Prostate gland (tissue), 2 donors: ENCODE results near the gene AATK. TPM values are rescaled to one million over a fixed set of nuclear protein-coding genes. Genes with fewer than 3 reads are reported as not detected.

Experiments
- DNase-seq: peaks from one replicate; pipeline ENCODE4 v3.0.0-alpha.2; 2019; ENCODE audit warnings: low spot score
- H3K27ac ChIP-seq, 2 donors: fragments of 200-600 bp; sonication (generic); 2 replicates each; pipeline ENCODE4 v1.5.1; 2017 to 2019
- H3K27me3 ChIP-seq: fragments of 200-600 bp; sonication (generic); replicated peaks from 2 replicates; pipeline ENCODE4 v1.5.1; 2019; ENCODE audit not compliant: insufficient read depth
- H3K36me3 ChIP-seq, 2 donors: fragments of 200-600 bp; sonication (generic); 1 replicate in 1 of 2; 2 replicates in 1 of 2; pipeline versions ENCODE4 v1.5.1 to v1.8.1; 2017 to 2019
- H3K4me1 ChIP-seq: fragments of 200-600 bp; sonication (generic); replicated peaks from 2 replicates; pipeline ENCODE4 v1.5.1; 2019
- H3K4me3 ChIP-seq, 2 donors: fragments of 200-600 bp; sonication (generic); 2 replicates each; pipeline ENCODE4 v1.5.1; 2017 to 2019
- H3K9me3 ChIP-seq: fragments of 200-600 bp; sonication (generic); 2 replicates; pipeline ENCODE4 v1.5.1; 2017
- POLR2A ChIP-seq: fragments of 450-650 bp; IDR thresholded peaks from one replicate; pipeline ENCODE4 v1.6.1; 2016; ENCODE audit warnings: antibody characterized with exemption, mild to moderate bottlenecking
- POLR2AphosphoS5 ChIP-seq: sonication (generic); formaldehyde crosslinking; IDR thresholded peaks from one replicate; pipeline ENCODE4 v1.6.1; 2017; ENCODE audit warnings: antibody characterized with exemption
- WGBS: methylation state at CpG from one replicate; pipeline ENCODE4 v1.1.5; 2018; 5-methylcytosine and 5-hydroxymethylcytosine counted together
- intact Hi-C: fragments of 100-400 bp; cut with DNase I; formaldehyde crosslinking; loops from one replicate; pipeline ENCODE4 v1.14.2; 2022
- total RNA-seq, 2 donors: library from RNA; depleted of rRNA; stranded (reverse); fragments of >200 nt; gene quantifications; one replicate each; pipeline ENCODE4 v1.1.0, GENCODE V29; 2016
- TF ChIP-seq, protein P1 (sequence below), 4 experiments: fragments of 200-600 bp in 2 of 4; fragments of 450-650 bp in 2 of 4; sonication (generic) in 2 of 4; IDR thresholded peaks; 1 replicate in 3 of 4; 2 replicates in 1 of 4; pipeline ENCODE4 v1.5.1; 2016 to 2019; ENCODE audit warnings: antibody characterized with exemption in 4 of 4, mild to moderate bottlenecking in 2 of 4, moderate library complexity in 2 of 4

AATK gene
- total RNA-seq, 2 donors from 2014 or later = 5.2 to 6.6 TPM

GRCh38 chr17:81119223-81120148, 46.5 kb downstream of the AATK start:
- no peaks in the 10 kb centered on the region for H3K4me1 ChIP-seq
- WGBS = 42% methylated on average over 55 of the region's 89 CpGs
- peak; percentile 41 for TF ChIP-seq POLR2AphosphoS5
- TF ChIP-seq, protein P1, sequence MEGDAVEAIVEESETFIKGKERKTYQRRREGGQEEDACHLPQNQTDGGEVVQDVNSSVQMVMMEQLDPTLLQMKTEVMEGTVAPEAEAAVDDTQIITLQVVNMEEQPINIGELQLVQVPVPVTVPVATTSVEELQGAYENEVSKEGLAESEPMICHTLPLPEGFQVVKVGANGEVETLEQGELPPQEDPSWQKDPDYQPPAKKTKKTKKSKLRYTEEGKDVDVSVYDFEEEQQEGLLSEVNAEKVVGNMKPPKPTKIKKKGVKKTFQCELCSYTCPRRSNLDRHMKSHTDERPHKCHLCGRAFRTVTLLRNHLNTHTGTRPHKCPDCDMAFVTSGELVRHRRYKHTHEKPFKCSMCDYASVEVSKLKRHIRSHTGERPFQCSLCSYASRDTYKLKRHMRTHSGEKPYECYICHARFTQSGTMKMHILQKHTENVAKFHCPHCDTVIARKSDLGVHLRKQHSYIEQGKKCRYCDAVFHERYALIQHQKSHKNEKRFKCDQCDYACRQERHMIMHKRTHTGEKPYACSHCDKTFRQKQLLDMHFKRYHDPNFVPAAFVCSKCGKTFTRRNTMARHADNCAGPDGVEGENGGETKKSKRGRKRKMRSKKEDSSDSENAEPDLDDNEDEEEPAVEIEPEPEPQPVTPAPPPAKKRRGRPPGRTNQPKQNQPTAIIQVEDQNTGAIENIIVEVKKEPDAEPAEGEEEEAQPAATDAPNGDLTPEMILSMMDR (IDR thresholded peaks at IDR 0.05) = peak in 2 of 4 experiments; percentile 6 to 31
- TF ChIP-seq POLR2A = no peak
- H3K27me3 ChIP-seq = no peaks in the 10 kb centered on the region
- peak overlapping the region; percentile 33 to 51 for H3K27ac ChIP-seq
- no peaks in the 10 kb centered on the region for H3K9me3 ChIP-seq
- peak overlapping the region; percentile 21 to 24 for H3K4me3 ChIP-seq
- H3K36me3 ChIP-seq = peaks cover 3 to 5% of the 10 kb centered on the region in 2 donors
- intact Hi-C loops = no loop called here
- DNase-seq = peak; percentile 84

- no peak for DNase-seq
- Histone ChIP-seq H3K4me1 (no peaks in the 10 kb centered on the region), H3K36me3 (peaks cover 3 to 5% of the 10 kb centered on the region in 2 donors), H3K27me3 (no peaks in the 10 kb centered on the region), H3K9me3 (no peaks in the 10 kb centered on the region), H3K27ac (peak overlapping the region; percentile 27 to 33), H3K4me3 (no peak overlapping the region)
- WGBS = 53% methylated on average over 22 of the region's 24 CpGs
- TF ChIP-seq, protein P1 (IDR thresholded peaks at IDR 0.05) = no peak
- TF ChIP-seq POLR2AphosphoS5 (no peak), POLR2A (no peak)
- intact Hi-C loops = no loop called here
Observed at GRCh38 chr17:81118308-81119221, 47.5 kb downstream of the AATK start.

DNA sequence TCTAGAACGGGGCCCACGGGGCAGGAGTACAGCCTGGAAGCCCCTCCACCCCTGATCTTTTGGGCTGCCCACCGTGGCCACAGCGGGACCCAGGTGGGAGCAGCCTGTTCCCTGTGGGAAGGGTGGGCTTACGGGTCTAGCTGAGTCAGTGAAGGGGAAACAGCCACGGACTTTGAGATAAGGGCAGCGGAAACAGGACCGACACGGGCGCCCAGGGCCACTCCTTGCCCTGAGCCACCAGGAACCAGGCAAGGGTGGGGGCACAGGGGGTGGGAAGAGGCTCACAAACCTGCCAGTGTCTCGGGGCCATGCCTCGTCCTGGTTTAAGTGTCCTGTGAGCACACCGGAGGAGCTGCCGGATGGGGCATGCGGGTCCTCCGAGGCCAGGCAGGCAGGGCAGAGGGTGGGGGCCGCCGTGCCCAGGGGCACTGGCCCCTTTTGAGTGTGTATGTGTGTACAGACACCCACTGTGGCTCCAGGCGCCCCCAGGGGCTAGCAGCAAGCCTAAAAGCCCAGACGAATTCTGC, 48.3 kb downstream of the AATK start:
- no peak for TF ChIP-seq POLR2A
- TF ChIP-seq POLR2AphosphoS5 = no peak
- TF ChIP-seq, protein P1 (IDR thresholded peaks at IDR 0.05) = no peak
- no peaks in the 10 kb centered on the region for H3K4me1 ChIP-seq
- H3K36me3 ChIP-seq = peaks cover 3 to 5% of the 10 kb centered on the region in 2 donors
- no peaks in the 10 kb centered on the region for H3K27me3 ChIP-seq
- H3K4me3 ChIP-seq = no peak overlapping the region
- DNase-seq = no peak
- no peak overlapping the region for H3K27ac ChIP-seq
- 71% methylated on average over 13 of the region's 20 CpGs for WGBS
- intact Hi-C loops = no loop called here
- H3K9me3 ChIP-seq = no peaks in the 10 kb centered on the region

DNA sequence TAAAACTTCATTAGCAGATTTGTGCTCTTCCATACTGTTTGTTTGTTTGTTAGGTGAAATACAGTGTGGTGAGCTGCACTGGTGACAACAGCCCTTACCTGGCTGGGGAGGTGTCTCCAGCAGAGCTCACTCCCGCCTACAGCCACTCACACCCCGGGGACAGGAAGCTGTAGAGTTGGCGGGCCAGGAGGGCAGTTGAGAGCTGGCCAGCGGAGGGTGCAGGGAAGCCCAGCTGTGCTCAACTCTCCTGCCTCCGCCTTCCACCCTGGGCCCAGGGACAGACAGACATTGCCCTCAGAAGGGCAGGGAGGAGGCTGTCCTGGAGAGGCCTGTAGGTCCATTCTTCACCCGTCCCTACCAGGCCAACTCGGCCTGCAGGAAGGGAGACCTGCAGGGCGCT, 49.3 kb downstream of the AATK start:
- Histone ChIP-seq H3K4me1 (no peaks in the 10 kb centered on the region), H3K27ac (no peak overlapping the region), H3K9me3 (no peaks in the 10 kb centered on the region), H3K36me3 (peaks cover 3 to 5% of the 10 kb centered on the region in 2 donors), H3K27me3 (no peaks in the 10 kb centered on the region), H3K4me3 (no peak overlapping the region)
- 92% methylated on average over 8 of the region's 8 CpGs for WGBS
- no peak for DNase-seq
- TF ChIP-seq POLR2A (no peak), POLR2AphosphoS5 (no peak)
- TF ChIP-seq, protein P1 (IDR thresholded peaks at IDR 0.05) = no peak
- intact Hi-C loops = no loop called here
